AG09319 (cell line): ENCODE results near the gene DRC3.

ENCODE experiments used
- DNase-seq: peaks from one replicate; pipeline ENCODE4 v3.0.0-alpha.2; 2010; ENCODE audit warnings: low read depth; ENCODE audit errors: extremely low read depth
- TF ChIP-seq, protein P1 (sequence below): IDR thresholded peaks from 2 replicates; pipeline ENCODE4 v1.5.1; 2011; ENCODE audit warnings: low read depth, mild to moderate bottlenecking, inconsistent platforms, low read length, moderate library complexity

DRC3 gene

DNA sequence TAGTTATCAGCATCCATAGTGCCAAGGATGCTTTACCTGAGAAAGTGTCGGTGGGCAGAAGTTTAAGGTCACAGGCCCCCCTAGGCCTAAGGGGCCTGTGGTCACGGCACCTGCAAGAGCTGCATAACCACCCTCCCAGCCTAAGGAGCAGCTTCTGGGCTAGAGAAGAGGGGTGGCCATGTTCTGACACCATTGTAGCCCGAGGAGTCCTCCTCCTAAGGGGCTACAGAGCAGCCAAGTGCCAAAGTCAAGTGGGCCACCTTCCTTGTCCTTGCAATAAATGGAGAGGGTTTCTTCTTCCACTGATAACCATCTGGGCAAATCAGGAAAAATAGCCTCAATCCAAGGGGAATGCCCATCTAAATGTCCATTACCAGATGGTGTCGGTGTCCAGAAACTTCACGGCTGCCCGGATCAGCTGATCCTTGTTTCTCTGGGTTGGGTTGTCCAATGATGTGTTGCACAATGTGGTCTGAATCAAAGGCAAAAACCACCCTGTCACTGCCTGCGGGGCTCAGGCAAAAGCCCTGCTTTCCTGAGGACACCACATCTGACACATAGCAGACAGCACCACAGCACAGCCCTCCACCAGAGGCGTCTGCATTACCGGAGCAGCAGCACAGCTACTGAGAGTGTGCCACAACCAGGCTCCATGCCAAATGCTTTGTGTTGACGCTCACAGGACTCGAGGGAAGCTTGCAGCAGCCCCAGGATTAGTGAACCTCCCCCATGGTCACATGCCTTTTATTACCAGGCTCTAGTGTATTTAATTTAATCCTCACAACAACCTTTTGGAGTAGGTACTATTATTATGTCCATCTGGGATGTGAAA is 53.5 kb downstream of the DRC3 start:
- TF ChIP-seq, protein P1, sequence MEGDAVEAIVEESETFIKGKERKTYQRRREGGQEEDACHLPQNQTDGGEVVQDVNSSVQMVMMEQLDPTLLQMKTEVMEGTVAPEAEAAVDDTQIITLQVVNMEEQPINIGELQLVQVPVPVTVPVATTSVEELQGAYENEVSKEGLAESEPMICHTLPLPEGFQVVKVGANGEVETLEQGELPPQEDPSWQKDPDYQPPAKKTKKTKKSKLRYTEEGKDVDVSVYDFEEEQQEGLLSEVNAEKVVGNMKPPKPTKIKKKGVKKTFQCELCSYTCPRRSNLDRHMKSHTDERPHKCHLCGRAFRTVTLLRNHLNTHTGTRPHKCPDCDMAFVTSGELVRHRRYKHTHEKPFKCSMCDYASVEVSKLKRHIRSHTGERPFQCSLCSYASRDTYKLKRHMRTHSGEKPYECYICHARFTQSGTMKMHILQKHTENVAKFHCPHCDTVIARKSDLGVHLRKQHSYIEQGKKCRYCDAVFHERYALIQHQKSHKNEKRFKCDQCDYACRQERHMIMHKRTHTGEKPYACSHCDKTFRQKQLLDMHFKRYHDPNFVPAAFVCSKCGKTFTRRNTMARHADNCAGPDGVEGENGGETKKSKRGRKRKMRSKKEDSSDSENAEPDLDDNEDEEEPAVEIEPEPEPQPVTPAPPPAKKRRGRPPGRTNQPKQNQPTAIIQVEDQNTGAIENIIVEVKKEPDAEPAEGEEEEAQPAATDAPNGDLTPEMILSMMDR: no peak
- DNase-seq: peak; percentile 28

GRCh38 chr17:18027280-18027679 is 54.6 kb downstream of the DRC3 start:
- no peak for DNase-seq
- TF ChIP-seq, protein P1: no peak

- TF ChIP-seq, protein P1: no peak
- DNase-seq: no peak
Observed at GRCh38 chr17:18028114-18028951, 55.7 kb downstream of the DRC3 start.

DNA sequence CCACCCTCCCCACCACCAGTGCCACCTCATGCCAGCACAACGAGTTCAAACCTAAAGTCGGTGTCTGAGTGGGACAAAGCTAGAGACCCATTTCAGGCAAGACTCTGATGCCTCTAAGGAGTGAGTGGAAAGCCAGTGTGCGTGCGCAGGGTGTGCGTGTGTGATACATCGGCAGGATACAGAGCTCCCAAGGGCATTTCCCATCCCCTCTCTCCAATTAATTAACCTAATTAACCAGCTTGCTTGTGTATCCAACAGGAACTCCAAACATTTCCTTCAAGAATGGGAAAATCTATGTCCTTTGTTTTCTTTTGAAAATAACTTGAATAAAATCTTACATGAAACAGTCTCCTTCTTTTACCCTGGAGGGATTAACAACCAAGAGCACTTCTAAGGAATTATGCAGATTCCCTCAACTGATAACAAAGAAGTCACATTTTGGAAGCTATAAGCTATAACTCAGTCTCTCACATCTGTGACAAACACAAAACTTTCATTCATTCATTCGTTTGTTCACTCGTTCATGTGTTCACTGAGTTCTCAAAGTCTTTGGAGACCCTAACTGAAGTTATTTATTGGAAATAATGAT is 56.4 kb downstream of the DRC3 start:
- no peak for DNase-seq
- TF ChIP-seq, protein P1: no peak

DNA sequence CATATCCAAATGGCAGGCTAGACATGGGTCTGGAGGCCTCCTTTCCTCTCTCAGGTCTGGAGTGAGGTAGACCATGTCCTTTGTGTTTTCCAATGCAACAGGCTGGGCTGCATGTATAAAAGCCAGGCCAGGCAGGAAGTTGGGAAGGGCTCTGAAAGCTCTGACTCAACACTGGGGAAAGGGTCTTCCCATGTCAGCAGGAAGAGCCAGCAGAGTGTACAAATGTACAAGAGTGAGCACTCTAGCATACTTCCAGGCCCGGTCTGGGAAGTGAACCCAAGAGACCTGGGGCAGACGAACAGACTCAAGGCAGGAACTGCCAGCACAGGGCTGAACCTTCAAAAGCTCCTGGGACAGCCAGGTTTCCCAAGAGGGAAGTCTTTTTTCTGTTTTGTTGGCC is 59.3 kb downstream of the DRC3 start:
- TF ChIP-seq, protein P1: no peak
- no peak for DNase-seq

DNA sequence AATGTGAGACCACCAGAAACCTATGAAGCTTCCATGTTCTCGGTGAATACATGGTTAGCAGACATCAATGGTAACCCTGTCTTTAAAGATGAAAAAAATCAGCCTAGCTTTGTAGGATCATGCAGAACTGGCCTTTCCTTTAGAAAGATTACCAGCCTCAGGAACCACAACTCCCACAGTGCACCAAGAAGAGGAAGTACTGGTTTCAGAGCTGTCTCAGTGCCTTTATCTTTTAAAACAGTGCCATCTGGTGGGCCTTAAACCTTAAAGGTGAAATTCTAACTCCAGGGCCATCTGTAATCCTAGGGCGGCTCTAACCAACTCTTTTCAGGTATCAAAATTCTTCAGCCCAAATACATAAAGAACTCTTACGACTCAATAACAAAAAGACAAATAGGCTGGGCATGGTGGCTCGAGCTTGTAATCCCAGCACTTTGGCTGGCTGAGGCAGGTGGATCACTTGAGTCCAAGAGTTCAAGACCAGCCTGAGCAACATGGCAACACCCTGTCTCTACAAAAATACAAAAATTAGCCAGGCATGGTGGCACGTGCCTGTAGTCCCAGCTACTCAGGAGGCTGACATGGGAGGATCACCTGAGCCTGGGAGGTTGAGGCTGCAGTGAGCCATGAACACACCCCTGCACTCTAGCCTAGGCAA is 60.9 kb downstream of the DRC3 start:
- TF ChIP-seq, protein P1: peak; percentile 52
- peak; percentile 69 for DNase-seq
